Cardiac septum (tissue), 1 donor: ENCODE data around the gene DLGAP4. TPM values are rescaled to one million over a fixed set of nuclear protein-coding genes. Genes with fewer than 3 reads are reported as not detected.

ENCODE experiments used
- DNase-seq: peaks from one replicate; pipeline ENCODE4 v3.0.0-alpha.2; 2020; ENCODE audit warnings: low spot score
- intact Hi-C: fragments of 100-400 bp; cut with DNase I; formaldehyde crosslinking; loops from one replicate; pipeline ENCODE4 v1.14.0; 2022
- total RNA-seq: library from RNA; stranded (reverse); fragmentation: NEBNext Ultra II Directional; extraction: Animal tissue kit (Norgen Biotek cat#: 25700); gene quantifications from one replicate; pipeline ENCODE4 v1.2.1, GENCODE V29; 2021
- donor health status: DM: no; HTN: no; CAD: no.

The DLGAP4 gene
- total RNA-seq, 1 donor from 2014 or later, result 95.2 TPM

DNA sequence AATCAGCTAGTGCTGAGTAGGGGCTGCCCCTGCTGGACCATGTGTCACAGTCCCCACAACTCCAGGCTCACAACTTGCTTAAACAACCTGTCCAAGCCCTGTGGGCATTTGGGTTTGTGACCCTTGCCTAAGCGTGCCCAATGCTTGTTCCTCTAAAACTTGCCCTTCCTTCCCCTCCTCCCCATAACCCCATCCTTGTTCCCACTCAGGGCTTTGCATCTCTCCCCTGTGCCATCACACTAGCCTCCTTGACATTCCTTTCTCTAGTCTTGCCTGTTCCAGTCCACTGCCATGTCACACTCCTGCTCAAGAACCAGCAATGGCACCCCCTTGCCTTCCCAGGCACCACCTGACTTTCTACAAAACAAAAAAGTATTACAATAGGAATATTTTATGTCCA, 2.3 kb upstream of the DLGAP4 start:
- no peak for DNase-seq
- intact Hi-C loops, result no loop called here

GRCh38 chr20:36304786-36305495, 1.2 kb upstream of the DLGAP4 start:
- no peak for DNase-seq
- intact Hi-C loops, result no loop called here

GRCh38 chr20:36306553-36307411, 643 bp downstream of the DLGAP4 start:
- DNase-seq, result no peak
- intact Hi-C loops, result no loop called here

GRCh38 chr20:36307412-36308325, 1.5 kb downstream of the DLGAP4 start:
- DNase-seq, result peak; percentile 50
- intact Hi-C loops, result no loop called here

DNA sequence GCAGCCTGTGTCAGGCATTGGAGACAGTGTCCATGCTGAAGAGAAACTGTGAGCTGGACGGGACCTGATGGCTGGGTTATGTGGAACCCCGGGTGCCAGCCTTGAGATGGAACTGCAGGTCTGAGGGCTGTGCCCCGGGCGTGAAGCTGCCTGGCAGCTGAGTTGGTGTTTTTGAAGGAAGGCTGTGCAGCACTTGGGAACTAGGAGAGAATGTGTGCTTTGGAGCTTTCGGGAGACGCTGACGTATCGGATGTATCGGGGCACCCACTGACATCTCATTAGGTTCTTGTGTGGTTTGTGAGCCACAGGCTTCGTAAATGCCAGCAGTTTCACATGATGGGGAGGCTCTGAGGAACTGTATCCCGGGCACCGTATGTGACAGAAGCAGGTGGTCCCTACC, 2.2 kb downstream of the DLGAP4 start:
- intact Hi-C loops, result no loop called here
- DNase-seq, result no peak

- peak; percentile 68 for DNase-seq
- intact Hi-C loops, result no loop called here
Observed at GRCh38 chr20:36308986-36309385, 2.8 kb downstream of the DLGAP4 start.

DNA sequence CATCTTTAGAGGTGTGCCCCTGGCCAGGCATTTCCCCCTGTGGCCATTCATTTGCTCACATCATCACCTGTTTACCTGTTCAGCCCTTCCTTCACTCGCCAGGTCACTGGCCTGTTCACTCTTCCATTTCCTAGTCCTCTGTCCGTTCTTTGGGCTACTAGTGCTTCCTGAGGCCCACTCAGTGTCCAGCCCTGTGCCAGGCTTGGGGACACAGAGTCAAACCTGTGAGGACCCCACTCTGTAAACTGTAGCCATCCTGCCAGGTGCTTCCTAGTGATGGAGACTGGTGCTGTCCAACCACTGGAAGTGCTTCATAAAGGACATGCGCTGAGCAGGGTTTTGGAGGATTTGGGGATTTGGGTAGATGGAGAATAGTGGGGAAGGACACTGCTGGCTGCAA, 3.5 kb downstream of the DLGAP4 start:
- peak; percentile 36 for DNase-seq
- intact Hi-C loops, result no loop called here

GRCh38 chr20:36310215-36310981, 4.3 kb downstream of the DLGAP4 start:
- intact Hi-C loops, result no loop called here
- DNase-seq, result peak; percentile 54

DNA sequence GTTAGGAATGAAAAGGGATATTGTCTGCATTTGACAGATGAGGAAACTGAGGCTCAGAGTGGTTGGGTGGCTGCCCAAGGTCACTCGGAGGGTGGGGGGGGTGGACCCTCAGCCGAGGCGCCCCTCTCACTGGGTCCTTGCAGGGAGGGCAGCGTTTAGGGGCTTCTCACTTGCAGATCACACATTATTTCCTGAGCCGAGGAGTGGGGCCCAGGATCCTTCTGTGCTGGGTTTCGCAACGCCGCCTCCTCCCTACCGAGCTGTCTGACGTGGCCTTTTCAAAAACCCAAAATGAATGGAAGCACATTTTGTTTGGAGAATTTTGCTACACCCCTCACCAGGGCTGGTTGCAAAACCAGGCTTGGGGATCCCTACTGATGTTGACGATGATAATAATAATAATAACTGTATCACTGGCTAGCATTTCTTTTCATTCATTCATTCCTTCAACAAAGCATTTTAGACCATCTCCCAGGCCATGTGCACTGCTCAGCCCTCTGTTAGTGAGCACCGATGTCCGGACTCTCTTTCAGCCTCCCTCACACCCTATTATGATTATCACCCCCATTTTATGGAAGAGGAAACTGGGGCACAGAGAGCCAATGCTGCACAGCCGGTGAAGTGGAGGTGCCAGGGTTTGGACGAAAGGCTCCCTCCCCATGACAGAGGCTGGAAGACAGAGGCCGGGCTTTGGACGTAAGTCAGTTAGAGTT, 5.2 kb downstream of the DLGAP4 start:
- peak; percentile 22 for DNase-seq

GRCh38 chr20:36311854-36312723, 6.0 kb downstream of the DLGAP4 start:
- DNase-seq, result peak; percentile 61
- intact Hi-C loops, result no loop called here

More for the DNA sequence above, 5.2 kb downstream of the DLGAP4 start:
- intact Hi-C loops, result no loop called here

- intact Hi-C loops, result no loop called here
- peak; percentile 72 for DNase-seq
Observed at GRCh38 chr20:36312724-36313441, 6.7 kb downstream of the DLGAP4 start.

GRCh38 chr20:36313476-36313875, 7.3 kb downstream of the DLGAP4 start:
- intact Hi-C loops, result no loop called here
- peak; percentile 43 for DNase-seq

GRCh38 chr20:36313926-36314325, 7.8 kb downstream of the DLGAP4 start:
- intact Hi-C loops, result no loop called here
- no peak for DNase-seq

DNA sequence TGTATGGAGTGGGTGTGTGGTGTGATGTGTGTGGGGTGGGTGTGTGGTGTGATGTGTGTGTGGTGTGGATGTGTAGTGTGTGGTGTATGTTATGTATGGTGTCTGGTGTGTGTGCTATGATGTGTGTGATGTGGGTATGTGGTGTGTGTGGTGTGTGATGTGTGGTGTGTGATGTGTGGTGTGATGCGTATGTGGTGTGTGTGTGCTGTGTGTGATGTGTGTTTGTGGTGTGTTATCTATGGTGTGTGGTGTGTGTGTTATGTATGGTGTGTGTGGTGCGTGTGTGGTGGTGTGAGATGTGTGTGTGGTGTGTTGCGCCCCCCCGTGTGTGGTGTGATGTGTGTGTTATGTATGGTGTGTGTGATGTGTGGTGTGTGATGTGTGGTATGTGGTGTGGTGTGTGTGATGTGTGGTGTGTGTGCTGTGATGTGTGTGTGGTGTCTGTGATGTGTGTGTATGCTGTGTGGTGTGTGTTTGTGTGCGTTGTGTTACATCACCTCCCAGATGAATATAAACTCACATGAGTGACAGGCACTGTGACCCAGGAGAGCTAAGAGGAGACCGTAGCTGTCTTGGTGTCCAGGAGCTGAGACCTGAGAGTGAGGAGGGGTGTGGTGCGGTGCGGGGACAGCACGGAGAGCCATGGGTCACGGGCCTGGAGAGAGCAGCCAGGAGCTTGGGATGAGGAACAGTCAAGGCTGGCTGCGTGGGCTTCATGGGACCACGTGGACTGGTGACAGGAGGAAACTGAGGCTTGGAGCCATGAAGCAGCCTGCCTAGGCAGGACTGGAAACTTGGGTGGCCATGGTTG, 8.8 kb downstream of the DLGAP4 start:
- peak; percentile 46 for DNase-seq
- intact Hi-C loops, result no loop called here

GRCh38 chr20:36315545-36316351, 9.6 kb downstream of the DLGAP4 start:
- intact Hi-C loops, result no loop called here
- peak; percentile 67 for DNase-seq
